Measurements from ENCODE around the gene BIRC5.

The BIRC5 gene

DNA sequence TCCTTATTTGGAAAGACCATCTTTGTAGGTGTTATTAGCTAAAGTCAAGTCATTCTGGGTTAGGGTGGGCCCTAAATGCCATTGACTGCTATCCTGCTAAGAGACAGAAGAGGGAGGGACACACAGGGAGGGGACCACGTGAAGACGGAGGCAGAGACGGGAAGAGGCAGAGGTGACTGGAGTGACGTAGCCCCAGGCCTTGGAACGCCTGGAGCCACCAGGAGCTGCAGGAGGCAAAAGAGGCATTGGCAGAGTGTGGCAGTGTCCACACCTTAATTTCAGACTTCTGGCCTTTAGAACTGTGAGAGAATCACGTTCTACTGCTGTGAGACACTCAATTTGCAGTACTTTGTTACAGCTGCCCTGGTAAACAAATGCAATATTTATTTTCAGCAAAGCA is 13.6 kb upstream of the BIRC5 start:
- TF ChIP-seq CTCF (IDR thresholded peaks at IDR 0.05; ENCODE audit: low read depth, low read length), result no peak
- H3K4me3 ChIP-seq (ENCODE audit: low read depth, low read length), result no peak overlapping the region
- no peak for DNase-seq (ENCODE audit: low read depth, low spot score)
- in situ Hi-C loops (cut with HindIII; ENCODE audit: low sequenced_read_pairs), result no loop called here

DNA sequence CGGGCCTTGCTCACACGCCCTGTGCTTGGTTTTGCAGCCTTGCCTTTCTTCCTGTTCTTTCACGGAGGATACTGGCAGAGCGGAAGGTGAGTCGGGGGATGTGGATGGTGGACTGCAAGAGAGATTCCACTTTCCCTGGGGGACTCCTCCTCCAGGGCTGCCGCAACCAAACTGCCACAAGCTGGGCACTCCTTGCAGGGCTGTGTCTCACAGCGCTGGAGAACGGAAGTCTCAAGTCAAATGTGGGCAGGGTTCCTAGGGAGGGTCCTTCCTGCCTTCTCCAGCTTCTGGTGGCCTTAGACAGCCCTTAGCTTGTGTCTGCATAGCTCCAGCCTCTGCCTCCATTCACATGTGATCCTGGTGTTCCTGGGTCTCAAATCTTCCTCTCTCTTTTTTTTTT is 11.4 kb upstream of the BIRC5 start:
- no peak for DNase-seq (ENCODE audit: low read depth, low spot score)
- in situ Hi-C loops (cut with HindIII; ENCODE audit: low sequenced_read_pairs), result no loop called here
- H3K4me3 ChIP-seq (ENCODE audit: low read depth, low read length), result no peak overlapping the region
- no peak for TF ChIP-seq CTCF (IDR thresholded peaks at IDR 0.05; ENCODE audit: low read depth, low read length)

GRCh38 chr17:78204387-78205123 is 9.5 kb upstream of the BIRC5 start:
- in situ Hi-C loops (cut with HindIII; ENCODE audit: low sequenced_read_pairs), result no loop called here
- DNase-seq (ENCODE audit: low read depth, low spot score), result no peak
- no peak for TF ChIP-seq CTCF (IDR thresholded peaks at IDR 0.05; ENCODE audit: low read depth, low read length)
- no peak overlapping the region for H3K4me3 ChIP-seq (ENCODE audit: low read depth, low read length)

- DNase-seq (ENCODE audit: low read depth, low spot score), result no peak
- no peak overlapping the region for H3K4me3 ChIP-seq (ENCODE audit: low read depth, low read length)
- in situ Hi-C loops (cut with HindIII; ENCODE audit: low sequenced_read_pairs), result no loop called here
- TF ChIP-seq CTCF (IDR thresholded peaks at IDR 0.05; ENCODE audit: low read depth, low read length), result no peak
These were observed 8.8 kb upstream of the BIRC5 start for GRCh38 chr17:78205124-78205775.

DNA sequence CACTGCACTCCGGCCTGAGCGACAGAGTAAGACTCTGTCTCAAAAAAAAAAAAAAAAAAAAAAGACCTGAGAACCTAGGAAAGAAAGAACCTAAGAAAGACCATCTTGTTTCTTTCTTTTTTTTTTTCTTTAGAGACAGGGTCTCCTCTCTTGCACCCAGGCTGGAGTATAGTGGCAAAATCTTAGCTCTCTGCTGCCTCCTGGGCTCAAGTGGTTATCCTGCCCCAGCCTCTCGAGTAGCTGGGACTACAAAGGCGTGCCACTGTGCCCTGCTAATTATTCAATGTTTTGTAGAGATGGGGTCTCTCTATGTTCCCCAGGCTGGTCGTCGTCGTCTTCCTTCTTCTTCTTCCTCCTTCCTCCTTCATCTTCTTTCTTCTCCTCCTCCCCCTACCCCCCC is 7.8 kb upstream of the BIRC5 start:
- H3K4me3 ChIP-seq (ENCODE audit: low read depth, low read length), result no peak overlapping the region
- in situ Hi-C loops (cut with HindIII; ENCODE audit: low sequenced_read_pairs), result no loop called here
- TF ChIP-seq CTCF (IDR thresholded peaks at IDR 0.05; ENCODE audit: low read depth, low read length), result peak; percentile 2
- DNase-seq (ENCODE audit: low read depth, low spot score), result no peak

DNA sequence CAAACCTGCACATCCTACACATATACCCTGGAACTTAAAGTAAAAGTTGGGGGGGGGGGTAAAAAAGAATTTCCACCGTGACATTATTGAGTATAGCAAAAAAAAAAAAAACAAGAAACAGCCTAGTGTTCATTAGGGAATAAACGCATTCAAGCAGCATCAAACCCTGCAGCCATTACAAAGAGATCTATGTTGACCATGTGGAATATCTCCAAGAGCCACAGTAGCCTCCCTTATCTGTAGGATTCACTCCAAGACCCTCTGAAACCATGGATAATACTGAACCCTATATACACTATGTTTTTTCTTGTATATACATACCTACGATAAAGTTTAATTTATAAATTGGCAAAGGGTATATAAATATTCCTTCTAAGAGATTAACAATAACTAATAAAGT is 5.6 kb upstream of the BIRC5 start:
- no peak for TF ChIP-seq CTCF (IDR thresholded peaks at IDR 0.05; ENCODE audit: low read depth, low read length)
- H3K4me3 ChIP-seq (ENCODE audit: low read depth, low read length), result no peak overlapping the region
- in situ Hi-C loops (cut with HindIII; ENCODE audit: low sequenced_read_pairs), result no loop called here
- DNase-seq (ENCODE audit: low read depth, low spot score), result no peak
